Adrenal gland (tissue), 12 donors: Measurements from ENCODE around the gene WWTR1. TPM values are rescaled to one million over a fixed set of nuclear protein-coding genes. Genes with fewer than 3 reads are reported as not detected.

Source experiments
- DNase-seq, 7 donors: peaks; one replicate each; pipeline ENCODE4 v3.0.0-alpha.2; 2019 to 2020
- H3K27ac ChIP-seq, 5 donors: fragments of 200-600 bp; sonication (generic) in 4 of 5; 1 replicate in 3 of 5; 2 replicates in 2 of 5; pipeline versions ENCODE4 v1.5.1 to v1.8.0; 2016 to 2020; ENCODE audit warnings: mild to moderate bottlenecking in 1 of 5
- H3K27me3 ChIP-seq: fragments of 200-600 bp; 2 replicates; pipeline ENCODE4 v1.8.0; 2021
- H3K36me3 ChIP-seq, 2 donors: fragments of 200-600 bp; replicated peaks in 1 of 2; 1 replicate in 1 of 2; 2 replicates in 1 of 2; pipeline versions ENCODE4 v1.5.1 to v1.8.0; 2018 to 2022
- H3K4me1 ChIP-seq, 2 donors: fragments of 200-600 bp; replicated peaks in 1 of 2; 1 replicate in 1 of 2; 2 replicates in 1 of 2; pipeline versions ENCODE4 v1.5.1 to v1.8.0; 2018 to 2021
- H3K4me3 ChIP-seq, 4 donors: fragments of 200-600 bp; sonication (generic) in 3 of 4; one replicate each; pipeline ENCODE4 v1.5.1; 2016 to 2018
- H3K9me3 ChIP-seq, 3 donors: fragments of 200-600 bp; sonication (generic) in 1 of 3; replicated peaks in 1 of 3; 1 replicate in 2 of 3; 2 replicates in 1 of 3; pipeline versions ENCODE4 v1.5.1 to v1.8.0; 2016 to 2021
- CTCF ChIP-seq, 6 experiments: fragments of 450-650 bp in 4 of 6; fragments of 200-600 bp in 2 of 6; sonication (generic) in 1 of 6; IDR thresholded peaks; 1 replicate in 5 of 6; 2 replicates in 1 of 6; pipeline versions ENCODE4 v1.5.1 to v1.8.0; 2016 to 2021; ENCODE audit warnings: antibody characterized with exemption in 6 of 6, mild to moderate bottlenecking in 2 of 6, moderate library complexity in 1 of 6
- POLR2A ChIP-seq, 2 donors: fragments of 450-650 bp; IDR thresholded peaks; one replicate each; pipeline ENCODE4 v1.6.1; 2017; ENCODE audit warnings: antibody characterized with exemption in 2 of 2, mild to moderate bottlenecking in 2 of 2, moderate library complexity in 1 of 2
- WGBS, 4 donors: extraction: QIAGEN DNeasy Blood & Tissue Kit in 2 of 4; methylation state at CpG; one replicate each; pipeline versions ENCODE4 v1.1.5 to v1.1.7; 2013 to 2017; 5-methylcytosine and 5-hydroxymethylcytosine counted together
- intact Hi-C, 2 donors: fragments of 100-400 bp; cut with DNase I; formaldehyde crosslinking; loops; one replicate each; pipeline versions ENCODE4 v1.14.1 to v1.15.0; 2022 to 2023
- polyA plus RNA-seq, 3 donors: library from polyadenylated mRNA; stranded (reverse); fragments of 200-250 nt in 2 of 3; fragments of 350-450 nt in 1 of 3; fragmentation: Illumina TruSeq in 1 of 3; extraction: RNeasy Lipid Tissue Mini Kit (QIAGEN cat#74804) in 1 of 3; gene quantifications; one replicate each; pipeline ENCODE4 v1.2.3, GENCODE V29; 2013 to 2014
- total RNA-seq, 9 donors: library from RNA; depleted of rRNA in 4 of 9; stranded (reverse); fragments of >200 nt in 4 of 9; fragments of 120-200 nt in 1 of 9; fragmentation: NEBNext Ultra II Directional in 1 of 9; extraction: Animal tissue kit (Norgen Biotek cat#: 25700) in 1 of 9; gene quantifications; one replicate each; pipeline versions ENCODE4 v1.1.0 to v1.2.4, GENCODE V29; 2013 to 2023
- donor health status: healthy with polysubstance abuse.
- donor health status: Bipolar disorder and iron deficiency.
- donor health status: DM: yes; HTN: yes; CAD: no.
- donor health status: DM: no; HTN: no; CAD: no.
- donor health status: DM: no; HTN: no; CAD: no.
- donor health status: DM: yes; HTN: yes; CAD: no.

Gene WWTR1
- total and polyA plus RNA-seq, 12 donors, result 11.9 to 56.2 (median 35.6) TPM

DNA sequence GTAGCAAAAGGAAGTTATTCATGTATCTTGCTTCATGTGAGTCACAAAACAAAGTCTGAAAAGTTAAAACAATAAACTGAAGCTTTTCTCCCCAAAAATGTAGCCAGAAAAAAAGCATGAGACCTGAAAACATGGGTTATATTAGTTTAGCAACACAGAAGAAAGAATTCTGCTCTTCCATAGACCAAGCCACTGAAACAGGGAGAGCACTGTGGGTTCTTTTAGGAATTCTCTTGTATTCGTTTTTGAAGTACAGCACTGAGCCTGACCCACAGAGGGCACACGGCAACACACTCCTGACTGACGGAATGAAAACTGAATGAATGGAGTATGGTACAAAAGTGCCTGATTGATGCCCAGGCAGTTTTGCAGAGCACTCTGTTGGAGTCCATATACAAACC is 116.7 kb downstream of the WWTR1 start:
- H3K27me3 ChIP-seq, result no peaks in the 10 kb centered on the region
- WGBS, 4 donors, result 67 to 78% (median 72%) methylated on average over 3 of the region's 3 CpGs
- peaks cover 0 to 8% of the 10 kb centered on the region in 2 donors for H3K36me3 ChIP-seq
- DNase-seq, result no peak
- intact Hi-C loops, result no loop called here
- TF ChIP-seq CTCF (IDR thresholded peaks at IDR 0.05) (no peak), POLR2A (IDR thresholded peaks at IDR 0.05) (no peak)
- H3K9me3 ChIP-seq, result no peaks in the 10 kb centered on the region
- H3K4me1 ChIP-seq, result peaks cover 5 to 12% of the 10 kb centered on the region in 2 donors
- H3K27ac ChIP-seq, result no peak overlapping the region
- H3K4me3 ChIP-seq, result no peak overlapping the region

DNA sequence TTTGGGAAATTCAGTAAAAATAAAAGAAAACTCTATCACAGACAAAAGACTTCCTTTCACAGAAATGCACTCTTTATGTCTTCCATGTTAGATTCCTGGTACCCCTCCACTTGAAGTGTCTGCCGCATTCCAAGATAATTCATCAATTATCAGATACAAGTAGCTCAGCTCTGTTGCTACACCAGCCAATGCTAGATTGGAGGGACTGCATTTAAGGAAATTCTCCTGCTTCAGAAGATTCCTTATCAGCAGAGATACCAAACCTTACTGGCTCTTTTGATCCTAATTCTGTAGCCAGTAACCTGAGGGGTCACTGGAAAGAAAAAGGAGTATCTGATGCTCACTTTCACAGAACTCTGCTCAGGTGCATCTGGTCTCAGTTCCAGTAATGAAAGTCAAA is 119.5 kb downstream of the WWTR1 start:
- H3K27ac ChIP-seq, result no peak overlapping the region
- DNase-seq, result no peak
- intact Hi-C loops, result no loop called here
- H3K4me1 ChIP-seq, result peaks cover 5 to 27% of the 10 kb centered on the region in 2 donors
- no peaks in the 10 kb centered on the region for H3K27me3 ChIP-seq
- H3K36me3 ChIP-seq, result peaks cover 0 to 8% of the 10 kb centered on the region in 2 donors
- no peak overlapping the region for H3K4me3 ChIP-seq
- WGBS, 4 donors, result 90 to 100% (median 93%) methylated on average over 1 of the region's 1 CpG
- no peak for TF ChIP-seq POLR2A (IDR thresholded peaks at IDR 0.05)
- no peak for TF ChIP-seq CTCF (IDR thresholded peaks at IDR 0.05)
- no peaks in the 10 kb centered on the region for H3K9me3 ChIP-seq

DNA sequence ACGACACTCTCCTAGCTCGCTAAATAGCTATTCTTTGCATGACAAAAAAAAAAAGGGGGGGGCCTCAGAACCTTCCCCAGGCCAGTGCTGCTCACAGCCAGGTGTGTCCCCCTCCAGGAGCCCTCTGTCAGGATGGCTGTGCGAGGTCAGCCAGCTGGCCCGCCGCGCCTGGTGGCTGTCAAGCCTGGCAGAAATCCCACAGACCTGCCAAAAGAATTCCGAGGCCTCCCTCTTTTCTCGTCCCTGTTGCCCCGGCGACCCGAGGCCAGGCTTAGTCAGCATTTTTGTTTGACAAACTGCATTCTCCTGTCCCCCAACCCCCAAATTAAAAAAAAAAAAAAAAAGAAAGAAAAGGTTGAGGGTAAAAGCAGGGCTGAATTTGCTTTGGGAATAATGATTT is 121.4 kb downstream of the WWTR1 start:
- no peak for TF ChIP-seq CTCF (IDR thresholded peaks at IDR 0.05)
- no peak for TF ChIP-seq POLR2A (IDR thresholded peaks at IDR 0.05)
- no peaks in the 10 kb centered on the region for H3K9me3 ChIP-seq
- intact Hi-C loops, result no loop called here
- H3K4me3 ChIP-seq, result no peak overlapping the region
- H3K4me1 ChIP-seq, result peaks cover 14 to 41% of the 10 kb centered on the region in 2 donors
- peak overlapping the region in 2 of 5 donors; percentile 32 to 45 for H3K27ac ChIP-seq
- peak; percentile 76 to 89 (median 85) for DNase-seq
- peaks cover 0 to 2% of the 10 kb centered on the region in 2 donors for H3K36me3 ChIP-seq
- H3K27me3 ChIP-seq, result no peaks in the 10 kb centered on the region
- WGBS, 4 donors, result 12 to 33% (median 23%) methylated on average over 10 to 11 of the region's 11 CpGs

GRCh38 chr3:149535333-149535685 is 122.5 kb downstream of the WWTR1 start:
- no peaks in the 10 kb centered on the region for H3K27me3 ChIP-seq
- H3K36me3 ChIP-seq, result no peaks in the 10 kb centered on the region
- TF ChIP-seq CTCF (IDR thresholded peaks at IDR 0.05), result no peak
- TF ChIP-seq POLR2A (IDR thresholded peaks at IDR 0.05), result no peak
- H3K9me3 ChIP-seq, result no peaks in the 10 kb centered on the region
- intact Hi-C loops, result no loop called here
- peak overlapping the region in 1 of 5 donors; percentile 6 for H3K27ac ChIP-seq
- WGBS, 4 donors, result 48 to 76% (median 65%) methylated on average over 8 of the region's 8 CpGs
- no peak for DNase-seq
- H3K4me3 ChIP-seq, result no peak overlapping the region
- H3K4me1 ChIP-seq, result peaks cover 14 to 41% of the 10 kb centered on the region in 2 donors
